ENCODE results near the gene NOTCH2. TPM values are rescaled to one million over a fixed set of nuclear protein-coding genes. Genes with fewer than 3 reads are reported as not detected.
A peak's percentile ranks its signal among the peaks of the same experiment; 100 is the strongest.
"Not testable (repeated sequence)": the region's sequence is repeated elsewhere in the genome, so short reads cannot be mapped to it uniquely, and the experiment has no call there.

The NOTCH2 gene
- total RNA-seq, 4 donors from 2014 or later, result 57.4 to 83.7 (median 75.8) TPM

DNA sequence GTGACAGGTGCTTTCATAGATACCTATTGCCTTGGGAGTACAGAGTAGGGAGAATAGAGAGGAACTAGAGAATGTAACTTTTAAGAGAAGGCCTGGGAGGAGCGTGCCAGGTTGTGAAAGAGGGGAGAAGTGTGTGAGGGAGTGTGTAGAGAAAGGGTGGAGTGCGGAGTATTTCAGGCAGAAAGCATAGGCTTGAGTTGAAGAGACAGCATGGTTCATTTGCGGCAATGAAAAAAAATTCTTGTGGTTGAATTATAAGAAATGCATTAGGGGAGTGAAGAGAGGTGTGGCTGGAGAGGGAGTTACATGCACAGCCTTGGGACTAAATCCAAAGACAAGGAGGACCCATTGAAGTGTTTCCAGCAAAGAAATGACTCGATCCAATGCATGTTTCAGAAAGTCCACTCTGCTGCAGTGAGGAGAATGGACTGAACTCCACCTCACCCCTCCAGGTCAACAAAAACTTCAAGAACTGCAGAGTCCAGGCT lies 91.4 kb downstream of the NOTCH2 start:
- intact Hi-C loops (cut with DNase I), result no loop called here
- no peak for DNase-seq
- peak overlapping the region in 3 of 4 donors; percentile 25 to 66 (median 38) for H3K27ac ChIP-seq
- H3K36me3 ChIP-seq, result no peaks in the 10 kb centered on the region
- no peaks in the 10 kb centered on the region for H3K27me3 ChIP-seq
- WGBS, 2 donors, result 41 to 48% methylated on average over 4 of the region's 4 CpGs
- TF ChIP-seq, protein P1, sequence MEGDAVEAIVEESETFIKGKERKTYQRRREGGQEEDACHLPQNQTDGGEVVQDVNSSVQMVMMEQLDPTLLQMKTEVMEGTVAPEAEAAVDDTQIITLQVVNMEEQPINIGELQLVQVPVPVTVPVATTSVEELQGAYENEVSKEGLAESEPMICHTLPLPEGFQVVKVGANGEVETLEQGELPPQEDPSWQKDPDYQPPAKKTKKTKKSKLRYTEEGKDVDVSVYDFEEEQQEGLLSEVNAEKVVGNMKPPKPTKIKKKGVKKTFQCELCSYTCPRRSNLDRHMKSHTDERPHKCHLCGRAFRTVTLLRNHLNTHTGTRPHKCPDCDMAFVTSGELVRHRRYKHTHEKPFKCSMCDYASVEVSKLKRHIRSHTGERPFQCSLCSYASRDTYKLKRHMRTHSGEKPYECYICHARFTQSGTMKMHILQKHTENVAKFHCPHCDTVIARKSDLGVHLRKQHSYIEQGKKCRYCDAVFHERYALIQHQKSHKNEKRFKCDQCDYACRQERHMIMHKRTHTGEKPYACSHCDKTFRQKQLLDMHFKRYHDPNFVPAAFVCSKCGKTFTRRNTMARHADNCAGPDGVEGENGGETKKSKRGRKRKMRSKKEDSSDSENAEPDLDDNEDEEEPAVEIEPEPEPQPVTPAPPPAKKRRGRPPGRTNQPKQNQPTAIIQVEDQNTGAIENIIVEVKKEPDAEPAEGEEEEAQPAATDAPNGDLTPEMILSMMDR (IDR thresholded peaks at IDR 0.05), result no peak
- TF ChIP-seq POLR2A (IDR thresholded peaks at IDR 0.05), result no peak
- H3K4me1 ChIP-seq, result peaks cover 20 to 75% (median 29%) of the 10 kb centered on the region in 3 donors
- H3K4me3 ChIP-seq, result no peak overlapping the region
- no peaks in the 10 kb centered on the region for H3K9me3 ChIP-seq

DNA sequence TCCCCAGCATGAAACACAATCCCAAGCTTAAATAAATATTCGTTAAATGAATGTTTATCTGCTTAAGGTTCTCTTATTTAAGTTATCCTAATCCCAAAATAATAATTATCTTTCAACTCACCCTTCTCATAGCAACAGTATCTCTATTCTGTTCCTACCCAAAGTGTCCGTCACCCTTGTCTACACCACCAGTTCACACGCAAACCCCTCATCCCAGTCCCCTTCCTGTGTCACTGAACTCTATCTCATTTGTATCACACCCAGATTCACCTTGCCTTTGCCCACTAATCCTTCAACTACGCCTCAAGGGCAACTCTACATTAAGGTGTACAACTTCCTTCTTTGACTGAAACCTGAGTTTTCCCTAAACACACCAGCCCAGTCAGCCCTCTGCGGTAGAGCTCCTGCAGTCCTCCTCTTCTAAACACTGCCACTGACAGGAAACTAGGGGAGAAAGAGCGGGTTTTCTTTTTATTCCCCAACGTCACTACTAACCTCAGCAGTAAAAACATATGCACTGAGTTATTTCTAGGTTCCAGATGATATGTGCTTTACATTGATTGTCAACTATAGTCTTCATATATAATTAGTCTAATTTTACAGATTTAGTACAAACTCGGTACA lies 92.2 kb downstream of the NOTCH2 start:
- H3K9me3 ChIP-seq; intact Hi-C loops (cut with DNase I); H3K36me3 ChIP-seq; H3K4me3 ChIP-seq; H3K27me3 ChIP-seq; DNase-seq: not testable (repeated sequence)
- peaks cover 20 to 77% (median 29%) of the 10 kb centered on the region in 3 donors for H3K4me1 ChIP-seq
- H3K27ac ChIP-seq, result peak overlapping the region in 2 of 4 donors; percentile 38 to 66
- 79 to 90% methylated on average over 8 of the region's 8 CpGs for WGBS, 2 donors

DNA sequence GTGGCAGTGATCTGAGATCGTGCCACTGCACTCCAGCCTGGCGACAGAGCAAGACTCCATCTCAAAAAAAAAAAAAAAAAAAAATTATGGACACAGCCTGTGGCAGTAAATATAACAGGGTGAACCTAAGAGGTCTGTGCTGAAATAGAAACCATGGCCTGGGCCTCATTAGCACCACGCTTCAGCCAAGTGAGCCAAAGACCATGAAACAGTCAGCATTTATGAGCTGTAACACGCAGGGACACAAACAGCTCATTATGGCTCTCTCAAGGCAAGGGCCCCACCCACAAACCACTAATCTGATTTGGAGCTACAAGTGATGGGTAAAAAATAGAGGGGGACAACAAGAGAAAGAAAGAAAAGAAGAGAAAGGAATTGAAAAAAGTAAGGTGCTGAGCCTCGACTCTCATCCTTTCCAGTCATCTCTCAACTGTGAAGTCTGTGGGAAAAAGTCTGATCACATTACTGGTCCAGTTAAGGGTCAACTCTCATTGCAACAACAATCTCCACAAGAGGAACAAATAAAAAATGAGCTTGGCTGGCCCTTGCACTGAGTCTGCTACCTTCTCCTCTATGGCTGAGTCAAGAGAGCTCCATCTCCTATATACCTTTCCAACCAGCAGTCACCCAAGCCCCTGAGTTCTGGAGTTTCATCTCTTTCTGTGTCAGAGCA lies 93.7 kb downstream of the NOTCH2 start:
- Histone ChIP-seq H3K4me1 (peaks cover 20 to 72% (median 29%) of the 10 kb centered on the region in 3 donors), H3K36me3 (peaks cover 0 to 18% (median 0%) of the 10 kb centered on the region in 3 donors), H3K27ac (peak overlapping the region in 1 of 4 donors; percentile 3)
- DNase-seq; intact Hi-C loops (cut with DNase I); H3K4me3 ChIP-seq; H3K9me3 ChIP-seq; H3K27me3 ChIP-seq: not testable (repeated sequence)
- WGBS, 2 donors, result 67 to 87% methylated on average over 5 of the region's 5 CpGs

DNA sequence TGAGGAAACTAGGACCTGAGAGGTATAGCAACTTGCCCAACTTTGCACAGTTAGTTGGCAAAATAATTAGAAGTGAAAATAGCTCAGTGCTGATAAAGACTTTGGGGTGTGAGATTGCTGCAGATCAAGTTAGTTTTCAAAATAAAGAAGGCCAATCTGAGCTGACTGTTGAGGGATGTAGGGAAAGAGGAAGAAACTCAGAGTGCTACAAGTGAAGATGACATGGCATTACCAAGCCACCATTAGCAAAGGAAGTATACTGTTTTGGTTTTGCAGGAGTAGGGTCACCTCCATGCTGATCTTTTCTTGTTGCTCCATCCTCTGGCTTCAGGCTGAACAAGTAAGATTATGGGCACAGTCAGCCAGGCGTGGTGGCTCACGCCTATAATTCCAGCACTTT lies 94.5 kb downstream of the NOTCH2 start:
- Histone ChIP-seq H3K27ac (peak overlapping the region in 1 of 4 donors; percentile 3), H3K9me3 (no peaks in the 10 kb centered on the region), H3K4me3 (no peak overlapping the region), H3K4me1 (peaks cover 20 to 72% (median 29%) of the 10 kb centered on the region in 3 donors), H3K27me3 (no peaks in the 10 kb centered on the region), H3K36me3 (peaks cover 0 to 25% (median 0%) of the 10 kb centered on the region in 3 donors)
- intact Hi-C loops (cut with DNase I), result no loop called here
- DNase-seq, result no peak
- 83% methylated on average over 2 of the region's 2 CpGs for WGBS, 2 donors
- TF ChIP-seq, protein P1 (IDR thresholded peaks at IDR 0.05), result no peak
- TF ChIP-seq POLR2A (IDR thresholded peaks at IDR 0.05), result no peak

DNA sequence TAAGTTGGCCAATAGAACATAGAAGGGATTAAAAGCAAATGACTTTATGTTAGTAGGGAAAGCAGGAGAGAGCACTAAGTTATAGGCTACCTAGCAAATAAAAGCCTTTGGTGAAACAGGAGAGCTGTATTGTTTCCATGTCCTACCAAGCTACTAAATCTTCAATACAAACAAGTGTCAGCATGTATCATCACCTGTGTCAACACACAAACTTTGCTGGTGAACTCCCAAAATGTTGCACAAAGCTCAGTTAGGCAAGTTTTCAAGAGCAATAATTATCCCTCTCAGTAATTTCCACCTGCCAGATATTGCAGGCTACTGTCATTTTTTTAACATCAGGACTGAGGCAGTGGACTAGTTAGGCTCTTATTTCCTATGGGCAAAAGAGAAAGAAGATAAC lies 95.4 kb downstream of the NOTCH2 start:
- peaks cover 20 to 67% (median 29%) of the 10 kb centered on the region in 3 donors for H3K4me1 ChIP-seq

More for the DNA sequence above, 95.4 kb downstream of the NOTCH2 start:
- Histone ChIP-seq H3K27me3 (no peaks in the 10 kb centered on the region), H3K27ac (peak overlapping the region in 3 of 4 donors; percentile 36 to 71 (median 63)), H3K36me3 (peaks cover 0 to 34% (median 0%) of the 10 kb centered on the region in 3 donors), H3K4me3 (no peak overlapping the region), H3K9me3 (no peaks in the 10 kb centered on the region)
- TF ChIP-seq, protein P1 (IDR thresholded peaks at IDR 0.05), result no peak
- no peak for TF ChIP-seq POLR2A (IDR thresholded peaks at IDR 0.05)
- no peak for DNase-seq
- intact Hi-C loops (cut with DNase I), result no loop called here

Data from esophagus squamous epithelium (tissue), 5 donors.